ENCODE data around the gene CAPSL.

DNA sequence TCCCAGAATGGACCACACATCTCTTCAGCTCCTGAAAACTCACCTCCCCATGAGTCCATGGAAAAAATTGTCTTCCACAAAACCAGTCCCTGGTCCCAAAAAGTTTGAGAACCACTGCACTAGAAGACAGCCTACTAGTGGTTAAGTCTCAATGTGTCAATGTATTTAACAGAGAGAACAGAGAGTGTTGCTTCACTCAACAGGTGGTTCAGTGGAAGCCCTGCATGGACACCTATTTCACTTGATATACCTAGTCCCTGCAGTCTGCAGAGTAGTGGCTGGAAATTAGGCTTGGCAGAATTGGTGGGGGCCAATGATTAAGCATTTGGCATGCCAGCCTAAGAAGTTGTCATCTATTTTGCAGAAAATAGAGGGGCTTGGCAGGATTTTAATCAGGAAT, 58.8 kb downstream of the CAPSL start:
- TF ChIP-seq, protein P1, sequence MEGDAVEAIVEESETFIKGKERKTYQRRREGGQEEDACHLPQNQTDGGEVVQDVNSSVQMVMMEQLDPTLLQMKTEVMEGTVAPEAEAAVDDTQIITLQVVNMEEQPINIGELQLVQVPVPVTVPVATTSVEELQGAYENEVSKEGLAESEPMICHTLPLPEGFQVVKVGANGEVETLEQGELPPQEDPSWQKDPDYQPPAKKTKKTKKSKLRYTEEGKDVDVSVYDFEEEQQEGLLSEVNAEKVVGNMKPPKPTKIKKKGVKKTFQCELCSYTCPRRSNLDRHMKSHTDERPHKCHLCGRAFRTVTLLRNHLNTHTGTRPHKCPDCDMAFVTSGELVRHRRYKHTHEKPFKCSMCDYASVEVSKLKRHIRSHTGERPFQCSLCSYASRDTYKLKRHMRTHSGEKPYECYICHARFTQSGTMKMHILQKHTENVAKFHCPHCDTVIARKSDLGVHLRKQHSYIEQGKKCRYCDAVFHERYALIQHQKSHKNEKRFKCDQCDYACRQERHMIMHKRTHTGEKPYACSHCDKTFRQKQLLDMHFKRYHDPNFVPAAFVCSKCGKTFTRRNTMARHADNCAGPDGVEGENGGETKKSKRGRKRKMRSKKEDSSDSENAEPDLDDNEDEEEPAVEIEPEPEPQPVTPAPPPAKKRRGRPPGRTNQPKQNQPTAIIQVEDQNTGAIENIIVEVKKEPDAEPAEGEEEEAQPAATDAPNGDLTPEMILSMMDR (IDR thresholded peaks at IDR 0.05) = no peak
- no peak for TF ChIP-seq POLR2A (IDR thresholded peaks at IDR 0.05)

Data from stomach (tissue), 4 donors.